B cell (primary cell): ENCODE results near the gene RMI1. TPM values are rescaled to one million over a fixed set of nuclear protein-coding genes. Genes with fewer than 3 reads are reported as not detected.
A peak's percentile ranks its signal among the peaks of the same experiment; 100 is the strongest.

Source experiments
- ATAC-seq: fragments of 200-7000 bp; cut with Tn5 transposase; one replicate; pipeline ENCODE4 v1.10.0; 2021; ENCODE audit warnings: low read depth, mild to moderate bottlenecking, moderate number of reproducible peaks, moderate library complexity
- CTCF ChIA-PET: fragments of 350-600 bp; sonication (Branson Sonifier 250); formaldehyde crosslinking; loops from one replicate; lab custom pipeline; 2021; ENCODE audit warnings: antibody characterized with exemption, inconsistent platforms; lab: Charles Lee
- POLR2A ChIA-PET: fragments of 350-600 bp; sonication (Branson Sonifier 250); formaldehyde crosslinking; loops from one replicate; lab custom pipeline; 2021; ENCODE audit warnings: antibody characterized with exemption; lab: Charles Lee
- DNase-seq: peaks from one replicate; pipeline ENCODE4 v3.0.0; 2013
- H2AFZ ChIP-seq: 2 replicates; pipeline ENCODE4 v1.6.1; 2012; ENCODE audit warnings: mild to moderate bottlenecking, low read depth, low read length; ENCODE audit not compliant: insufficient read depth, poor library complexity, severe bottlenecking
- H3K27ac ChIP-seq, 2 donors: 1 replicate in 1 of 2; 2 replicates in 1 of 2; pipeline ENCODE4 v1.5.1; 2012 to 2013; ENCODE audit warnings: low read length in 2 of 2, mild to moderate bottlenecking in 2 of 2, moderate library complexity in 1 of 2
- H3K27me3 ChIP-seq, 4 experiments: fragments of 200-600 bp in 1 of 4; sonication (generic) in 1 of 4; replicated peaks in 1 of 4; 1 replicate in 2 of 4; 2 replicates in 2 of 4; pipeline versions ENCODE4 v1.6.1 to v1.7.0; 2013 to 2016; ENCODE audit warnings: low read length in 3 of 4, mild to moderate bottlenecking in 2 of 4, mixed read lengths in 1 of 4, moderate library complexity in 1 of 4; ENCODE audit not compliant: insufficient read depth in 4 of 4, control insufficient read depth in 3 of 4; ENCODE audit errors: control extremely low read depth in 1 of 4
- H3K36me3 ChIP-seq, 2 experiments: replicated peaks in 1 of 2; 1 replicate in 1 of 2; 2 replicates in 1 of 2; pipeline versions ENCODE4 v1.6.1 to v1.7.1; 2013; ENCODE audit warnings: low read length in 1 of 2; ENCODE audit not compliant: insufficient read depth in 2 of 2, control insufficient read depth in 1 of 2; ENCODE audit errors: control extremely low read depth in 1 of 2, extremely low read depth in 1 of 2
- H3K4me1 ChIP-seq, 2 donors: fragments of 200-600 bp in 1 of 2; sonication (generic) in 1 of 2; 1 replicate in 1 of 2; 2 replicates in 1 of 2; pipeline versions ENCODE4 v1.5.1 to v1.6.1; 2013 to 2017; ENCODE audit warnings: low read length in 2 of 2; ENCODE audit not compliant: control insufficient read depth in 2 of 2, insufficient read depth in 2 of 2
- H3K4me2 ChIP-seq: replicated peaks from 2 replicates; pipeline ENCODE3; 2012; ENCODE audit warnings: mild to moderate bottlenecking, low read depth, low read length; ENCODE audit not compliant: poor library complexity, severe bottlenecking
- H3K4me3 ChIP-seq, 5 experiments: fragments of 200-600 bp in 1 of 5; sonication (generic) in 1 of 5; 1 replicate in 3 of 5; 2 replicates in 2 of 5; pipeline versions ENCODE4 v1.5.1 to v1.7.0; 2011 to 2016; ENCODE audit warnings: low read length in 4 of 5, mild to moderate bottlenecking in 4 of 5, low read depth in 2 of 5, control low read depth in 1 of 5, moderate library complexity in 1 of 5; ENCODE audit not compliant: insufficient read depth in 1 of 5; ENCODE audit errors: control extremely low read depth in 1 of 5, extremely low read depth in 1 of 5
- H3K79me2 ChIP-seq: fragments of 200-600 bp; sonication (generic); one replicate; pipeline ENCODE4 v1.6.0; 2016; ENCODE audit warnings: low read length; ENCODE audit not compliant: control insufficient read depth, insufficient read depth
- H3K9ac ChIP-seq: fragments of 200-600 bp; sonication (generic); 2 replicates; pipeline ENCODE4 v1.6.1; 2017; ENCODE audit warnings: mild to moderate bottlenecking, low read length, moderate library complexity
- H3K9me3 ChIP-seq, 3 donors: one replicate each; pipeline versions ENCODE4 v1.6.1 to v1.7.1; 2013; ENCODE audit warnings: low read length in 2 of 3; ENCODE audit not compliant: control insufficient read depth in 2 of 3, insufficient read depth in 1 of 3; ENCODE audit errors: control extremely low read depth in 1 of 3
- H4K20me1 ChIP-seq: 2 replicates; pipeline ENCODE4 v1.6.0; 2012; ENCODE audit warnings: mild to moderate bottlenecking, low read length; ENCODE audit not compliant: insufficient read depth, control insufficient read depth, poor library complexity, severe bottlenecking
- H3K27ac Mint-ChIP-seq: one replicate; pipeline ENCODE4 v1.8.0; 2021; ENCODE audit warnings: mixed read lengths
- H3K27me3 Mint-ChIP-seq: one replicate; pipeline ENCODE4 v1.8.0; 2021; ENCODE audit warnings: mixed read lengths
- H3K4me1 Mint-ChIP-seq: one replicate; pipeline ENCODE4 v1.8.0; 2021; ENCODE audit warnings: mixed read lengths
- H3K4me3 Mint-ChIP-seq: one replicate; pipeline ENCODE4 v1.8.0; 2021; ENCODE audit warnings: mixed read lengths
- H3K9me3 Mint-ChIP-seq: one replicate; pipeline ENCODE4 v1.8.0; 2022; ENCODE audit warnings: mixed read lengths; ENCODE audit not compliant: insufficient read depth
- CTCF ChIP-seq: fragments of 200-600 bp; IDR thresholded peaks from one replicate; pipeline ENCODE4 v1.8.0; 2022; ENCODE audit warnings: antibody characterized with exemption, mild to moderate bottlenecking
- EZH2 ChIP-seq: IDR thresholded peaks from 2 replicates; pipeline ENCODE4 v1.6.1; 2012; ENCODE audit warnings: borderline replicate concordance, low read depth, mild to moderate bottlenecking, moderate library complexity, low read length; ENCODE audit not compliant: insufficient read depth, poor library complexity, severe bottlenecking
- WGBS: methylation state at CpG from one replicate; pipeline ENCODE4 v1.1.5; 2013; ENCODE audit warnings: missing lambda C conversion rate; ENCODE audit not compliant: insufficient coverage; 5-methylcytosine and 5-hydroxymethylcytosine counted together
- intact Hi-C: fragments of 100-400 bp; cut with micrococcal nuclease; formaldehyde crosslinking; loops from one replicate; pipeline ENCODE4 v1.10.0; 2022
- polyA plus RNA-seq: library from polyadenylated mRNA; depleted of rRNA; stranded (reverse); fragments of >200 nt; gene quantifications from 2 replicates; pipeline ENCODE4 v1.2.3, GENCODE V29; 2012
- total RNA-seq, 2 donors: library from RNA; stranded (reverse); fragments of 120-200 nt in 1 of 2; gene quantifications; 1 replicate in 1 of 2; 2 replicates in 1 of 2; pipeline versions ENCODE4 v1.2.3 to v1.2.4, GENCODE V29; 2013 to 2022

The RMI1 gene
- total and polyA plus RNA-seq, 2 donors (not counting 1 experiment from before 2014, with no cell fraction given), result 2.0 to 8.6 TPM

GRCh38 chr9:83978992-83979811 is 1.4 kb upstream of the RMI1 start:
- CTCF ChIA-PET, result interaction anchor here (1.1 to 1.4 kb wide), 6 partner anchors 15 to 356 kb away, joined by 3 to 6 read pairs (median 3); partner anchors contain the start of gene KIF27
- peak overlapping the region; percentile 99 for H3K27ac ChIP-seq
- peaks cover 53% of the 10 kb centered on the region for H4K20me1 ChIP-seq
- H3K9me3 Mint-ChIP-seq, result no peaks in the 10 kb centered on the region
- under 1% methylated on average over 42 of the region's 55 CpGs for WGBS
- H3K4me2 ChIP-seq, result peak overlapping the region; percentile 81
- H3K4me3 Mint-ChIP-seq, result peak overlapping the region; percentile 92
- intact Hi-C loops, result loop anchor here (1.0 kb wide), 1 partner anchor 9 kb away; no protein-coding TSS in a partner anchor
- H3K4me3 ChIP-seq, result peak overlapping the region; percentile 96 to 100 (median 99)
- H3K36me3 ChIP-seq, result peaks cover 2 to 41% of the 10 kb centered on the region in 2 experiments
- peaks cover 18% of the 10 kb centered on the region in 2 donors for H3K4me1 ChIP-seq
- H3K27me3 Mint-ChIP-seq, result no peaks in the 10 kb centered on the region
- POLR2A ChIA-PET, result interaction anchor here (1.2 to 2.7 kb wide), 6 partner anchors 9 to 271 kb away, joined by 5 to 20 read pairs (median 14); partner anchors contain the start of genes KIF27 and UBQLN1
- H3K79me2 ChIP-seq, result peaks cover 89% of the 10 kb centered on the region
- peaks cover 40% of the 10 kb centered on the region for H3K4me1 Mint-ChIP-seq
- peak; percentile 28 for ATAC-seq
- H3K9ac ChIP-seq, result peak overlapping the region; percentile 100
- H3K9me3 ChIP-seq, result no peaks in the 10 kb centered on the region
- peak overlapping the region; percentile 100 for H3K27ac Mint-ChIP-seq
- H2AFZ ChIP-seq, result peak overlapping the region; percentile 99
- no peak for TF ChIP-seq CTCF
- TF ChIP-seq EZH2, result no peak
- peak; percentile 88 for DNase-seq
- H3K27me3 ChIP-seq, result no peaks in the 10 kb centered on the region
